ENCODE data around the gene PIANP. TPM values are rescaled to one million over a fixed set of nuclear protein-coding genes. Genes with fewer than 3 reads are reported as not detected.

Gene PIANP
- total RNA-seq, 2 experiments from 2014 or later, result not detected

DNA sequence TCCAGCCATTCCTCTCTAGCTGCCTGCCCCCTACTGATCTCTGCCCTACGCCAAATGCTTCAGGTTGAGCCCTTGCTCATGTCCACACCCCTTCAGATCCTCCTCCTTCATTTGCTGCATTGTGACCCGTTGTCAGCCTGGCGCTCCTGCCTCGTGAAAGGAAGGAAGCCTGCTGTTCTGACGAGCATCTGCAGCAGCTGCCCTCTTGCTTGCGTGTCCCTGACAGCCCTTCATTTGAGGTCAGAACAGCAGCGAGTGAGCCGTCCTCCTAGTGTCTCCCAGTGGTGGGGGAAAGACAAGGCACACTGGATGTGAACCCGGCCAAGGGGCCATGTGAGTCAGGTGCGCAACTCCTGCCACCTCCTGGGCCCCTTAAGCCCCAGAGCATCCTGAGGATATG, 3.0 kb upstream of the PIANP start:
- DNase-seq (peak; percentile 37), ATAC-seq (no peak)
- Mint-ChIP-seq H3K27me3 (ENCODE audit: low read depth) (peaks cover 51% of the 10 kb centered on the region), H3K36me3 (ENCODE audit: low read depth) (no peaks in the 10 kb centered on the region), H3K4me3 (no peak overlapping the region), H3K27ac (no peak overlapping the region), H3K4me1 (ENCODE audit: low read depth) (peaks cover 16% of the 10 kb centered on the region), H3K9me3 (ENCODE audit: insufficient read depth) (no peaks in the 10 kb centered on the region)
- ChIA-PET POLR2A (no interaction called here), CTCF (interaction anchor here (1.2 kb wide), 1 partner anchor 8 kb away, joined by 3 read pairs; no protein-coding TSS in a partner anchor)

DNA sequence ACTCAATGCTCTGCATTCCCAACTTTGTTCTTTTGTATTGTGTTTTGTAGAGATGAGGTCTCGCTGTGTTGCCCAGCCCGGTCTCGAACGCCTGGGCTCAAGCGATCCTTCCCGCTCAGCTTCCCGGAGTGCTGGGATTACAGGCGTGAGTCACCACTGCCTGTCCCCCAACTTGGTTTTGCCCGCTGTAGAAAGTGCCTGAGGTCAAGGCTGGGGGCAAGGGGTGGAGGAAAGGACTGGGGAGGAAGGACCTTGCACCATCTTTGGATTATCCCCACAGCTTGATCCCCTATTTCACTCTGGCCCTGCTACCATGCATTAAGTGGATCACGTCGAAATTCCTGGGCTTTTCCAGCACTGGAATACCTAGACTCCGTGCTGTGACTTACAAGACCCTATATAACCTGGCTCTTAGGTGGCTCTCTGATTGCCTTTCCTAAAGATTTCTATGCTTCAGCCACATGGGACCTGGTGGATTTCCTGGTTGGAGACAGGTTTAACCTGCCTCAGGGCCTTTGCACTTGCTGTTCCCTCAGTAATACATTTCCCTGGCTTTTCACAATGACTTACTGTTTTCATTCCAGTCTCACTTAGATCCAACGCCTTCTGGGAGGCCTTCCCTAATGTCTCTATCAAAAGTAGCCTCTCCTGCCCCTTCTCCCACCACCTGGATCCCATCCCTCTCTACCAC, 608 bp upstream of the PIANP start:
- Mint-ChIP-seq H3K27me3 (ENCODE audit: low read depth) (peaks cover 59% of the 10 kb centered on the region), H3K4me3 (peak overlapping the region; percentile 51), H3K9me3 (ENCODE audit: insufficient read depth) (no peaks in the 10 kb centered on the region), H3K27ac (no peak overlapping the region), H3K4me1 (ENCODE audit: low read depth) (peaks cover 18% of the 10 kb centered on the region), H3K36me3 (ENCODE audit: low read depth) (no peaks in the 10 kb centered on the region)
- ChIA-PET CTCF (no interaction called here), POLR2A (no interaction called here)
- DNase-seq (no peak), ATAC-seq (no peak)

DNA sequence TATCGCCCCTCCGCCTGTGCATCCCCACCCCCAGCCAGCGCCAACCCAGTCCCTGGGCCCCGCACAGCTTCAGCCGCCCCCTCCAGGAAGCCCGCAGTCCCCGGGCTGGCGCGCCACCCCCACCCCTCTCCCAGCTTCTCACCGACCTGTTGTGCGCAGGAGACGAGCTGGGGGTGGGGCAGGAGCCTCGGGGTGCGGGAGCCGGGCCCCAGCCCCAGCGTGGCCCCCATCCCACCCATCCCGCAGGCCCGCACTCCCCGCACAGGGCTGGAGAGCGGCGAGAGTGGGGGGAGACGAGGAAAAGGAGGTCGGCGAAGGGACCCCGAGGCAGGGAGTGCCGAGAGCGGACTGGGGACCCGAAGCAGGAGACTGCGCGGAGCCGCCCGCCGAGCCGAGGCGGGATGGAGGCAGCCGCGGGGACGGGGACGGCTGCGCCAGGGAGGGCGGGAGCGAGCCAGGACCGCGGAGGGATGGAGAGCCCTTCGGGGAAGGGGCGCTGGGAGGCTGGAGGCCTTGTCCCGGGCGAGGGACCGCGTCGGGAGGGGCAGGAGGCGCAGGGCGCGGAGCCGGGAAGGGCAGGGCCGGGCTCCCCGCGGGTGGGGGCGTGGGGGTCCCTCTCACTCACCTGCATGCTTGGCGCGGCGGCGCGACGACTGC, 498 bp downstream of the PIANP start:
- peaks cover 57% of the 10 kb centered on the region for H3K27me3 Mint-ChIP-seq (ENCODE audit: low read depth)
- H3K36me3 Mint-ChIP-seq (ENCODE audit: low read depth), result no peaks in the 10 kb centered on the region
- no peaks in the 10 kb centered on the region for H3K9me3 Mint-ChIP-seq (ENCODE audit: insufficient read depth)
- peak overlapping the region; percentile 32 for H3K4me3 Mint-ChIP-seq
- ChIA-PET CTCF (interaction anchor here (0.8 to 1.0 kb wide), 3 partner anchors 16 to 163 kb away, joined by 3 to 4 read pairs (median 3); no protein-coding TSS in a partner anchor), POLR2A (interaction anchor here (1.9 kb wide), 1 partner anchor 11 kb away, joined by 10 read pairs; the partner anchor contains the start of gene ZNF384)
- DNase-seq, result no peak
- H3K4me1 Mint-ChIP-seq (ENCODE audit: low read depth), result peaks cover 18% of the 10 kb centered on the region
- peak; percentile 44 for ATAC-seq
- H3K27ac Mint-ChIP-seq, result no peak overlapping the region

DNA sequence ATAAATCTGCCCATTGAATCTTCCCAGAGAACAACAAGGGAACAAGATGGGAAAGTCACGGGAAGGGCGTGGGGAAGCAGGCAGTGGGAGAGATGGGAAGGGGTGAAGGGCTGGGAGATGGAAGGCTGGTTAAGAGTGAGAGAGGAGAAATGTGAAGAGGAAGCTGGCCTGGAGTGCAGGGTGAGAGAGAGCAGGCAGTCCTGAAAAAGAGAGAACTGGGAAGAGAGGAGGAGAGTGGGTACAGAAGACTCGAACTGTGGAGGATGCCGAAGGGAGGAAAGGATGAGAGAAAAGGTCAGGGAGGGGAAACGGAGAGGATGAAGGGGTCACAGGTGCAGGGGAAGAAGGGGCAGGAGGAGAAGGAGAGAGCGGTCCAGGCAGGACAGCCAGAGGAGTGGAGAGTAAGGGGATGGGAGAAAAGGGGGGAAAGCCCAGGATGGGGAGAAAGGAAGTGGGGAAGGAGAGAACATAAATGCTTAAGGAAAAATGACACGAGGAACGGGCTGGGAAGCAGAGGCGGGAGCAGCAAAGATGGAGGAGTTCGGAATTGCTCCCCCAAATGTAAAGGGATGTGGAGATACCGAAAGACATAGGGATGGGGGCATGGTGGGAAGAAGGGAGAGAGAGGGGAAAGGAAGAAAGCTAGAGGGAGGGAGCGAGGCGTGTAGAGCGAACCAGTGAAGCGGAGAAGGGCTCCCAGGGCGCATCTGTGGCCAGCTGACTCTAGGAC, 1.2 kb downstream of the PIANP start:
- POLR2A ChIA-PET, result interaction anchor here (0.6 to 1.9 kb wide), 3 partner anchors 9 to 25 kb away, joined by 3 to 10 read pairs (median 3); partner anchors contain the start of genes COPS7A and ZNF384
- Mint-ChIP-seq H3K9me3 (ENCODE audit: insufficient read depth) (no peaks in the 10 kb centered on the region), H3K27ac (peak overlapping the region; percentile 35), H3K4me3 (peak overlapping the region; percentile 32), H3K27me3 (ENCODE audit: low read depth) (peaks cover 53% of the 10 kb centered on the region), H3K4me1 (ENCODE audit: low read depth) (peaks cover 20% of the 10 kb centered on the region), H3K36me3 (ENCODE audit: low read depth) (no peaks in the 10 kb centered on the region)
- CTCF ChIA-PET, result interaction anchor here (0.8 to 1.6 kb wide), 4 partner anchors 10 to 162 kb away, joined by 3 to 7 read pairs (median 4); partner anchors contain the start of gene ZNF384
- DNase-seq, result no peak
- no peak for ATAC-seq

DNA sequence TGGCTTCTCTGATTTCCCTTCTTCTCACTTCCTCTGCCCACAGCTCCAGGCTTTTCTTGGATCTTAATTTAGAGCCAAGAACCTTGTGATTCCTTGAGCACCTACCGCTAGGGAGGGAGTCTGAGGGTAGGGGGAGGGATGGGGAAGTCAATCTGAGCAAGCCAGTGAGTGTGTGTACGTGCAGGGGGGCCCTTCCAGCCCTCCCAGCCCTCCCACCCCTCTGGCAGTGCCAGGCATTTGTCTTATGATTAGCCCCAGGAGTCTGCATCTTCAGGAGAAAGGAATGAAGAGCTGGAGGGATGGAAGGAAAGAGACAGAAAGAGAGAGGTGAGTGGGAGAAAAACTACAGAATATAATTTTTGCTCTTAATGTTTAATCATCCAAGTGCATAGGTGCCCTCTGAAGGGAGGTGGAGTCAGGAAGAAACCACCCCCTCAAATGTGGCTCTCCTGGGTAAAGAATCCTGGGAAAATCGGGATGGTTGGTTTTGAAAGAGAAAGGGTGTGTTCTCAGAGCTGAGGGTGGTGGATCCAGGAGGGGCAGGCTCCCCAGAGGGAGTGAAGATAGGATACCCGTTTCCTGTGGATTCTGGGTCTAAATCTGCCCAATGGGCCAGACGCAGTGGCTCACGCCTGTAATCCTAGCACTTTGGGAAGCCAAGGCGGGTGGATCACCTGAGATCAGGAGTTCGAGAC, 2.1 kb downstream of the PIANP start:
- ATAC-seq (no peak), DNase-seq (no peak)
- CTCF ChIA-PET, result interaction anchor here (0.9 to 1.6 kb wide), 7 partner anchors 9 to 147 kb away, joined by 3 to 7 read pairs (median 5); partner anchors contain the start of genes MLF2, NOP2 and ZNF384
- Mint-ChIP-seq H3K27ac (no peak overlapping the region), H3K36me3 (ENCODE audit: low read depth) (no peaks in the 10 kb centered on the region), H3K27me3 (ENCODE audit: low read depth) (peaks cover 45% of the 10 kb centered on the region), H3K4me1 (ENCODE audit: low read depth) (peaks cover 22% of the 10 kb centered on the region), H3K4me3 (no peak overlapping the region), H3K9me3 (ENCODE audit: insufficient read depth) (no peaks in the 10 kb centered on the region)
- POLR2A ChIA-PET, result interaction anchor here (1.9 kb wide), 1 partner anchor 9 kb away, joined by 10 read pairs; the partner anchor contains the start of gene ZNF384

DNA sequence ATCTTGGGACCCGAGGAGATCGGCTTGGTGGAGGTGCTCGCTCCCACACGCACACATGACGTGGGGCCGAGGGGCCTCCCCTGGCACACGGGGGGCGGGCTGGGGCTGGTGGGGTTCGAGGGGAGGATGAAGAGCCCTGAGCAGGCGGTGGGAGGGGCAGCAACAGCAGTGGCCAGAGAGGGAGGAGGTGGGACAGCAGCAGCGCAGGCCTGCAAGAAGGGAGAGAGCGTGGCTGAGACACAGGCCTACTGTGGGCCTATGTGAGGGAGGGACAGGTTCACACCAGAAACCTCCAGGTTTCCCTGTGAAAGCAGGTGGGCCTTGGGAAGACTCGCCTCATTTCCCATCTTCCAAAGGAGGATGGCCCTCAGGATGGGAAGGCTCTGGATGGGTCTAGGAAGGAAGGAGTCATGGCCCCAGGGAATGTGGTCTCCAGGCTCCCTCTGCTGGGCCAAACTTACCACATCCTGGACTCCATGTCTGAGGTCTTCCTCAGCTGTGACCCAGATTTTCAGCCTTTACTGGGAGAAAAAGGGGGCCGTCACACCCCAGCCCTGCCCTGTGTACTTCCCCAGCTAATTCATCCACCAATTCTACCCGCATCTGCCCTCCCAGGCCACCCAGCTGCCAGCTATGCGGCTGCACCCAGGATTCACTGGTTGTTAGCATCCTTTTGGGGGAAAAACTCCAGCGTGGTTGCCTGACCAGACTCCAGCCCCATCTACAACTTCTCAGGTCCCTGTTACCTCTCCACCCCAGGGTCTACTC, 2.8 kb downstream of the PIANP start:
- Mint-ChIP-seq H3K27ac (no peak overlapping the region), H3K4me1 (ENCODE audit: low read depth) (peaks cover 23% of the 10 kb centered on the region), H3K4me3 (no peak overlapping the region), H3K36me3 (ENCODE audit: low read depth) (no peaks in the 10 kb centered on the region), H3K9me3 (ENCODE audit: insufficient read depth) (no peaks in the 10 kb centered on the region), H3K27me3 (ENCODE audit: low read depth) (peaks cover 40% of the 10 kb centered on the region)
- peak; percentile 40 for ATAC-seq
- ChIA-PET POLR2A (interaction anchor here (1.9 kb wide), 1 partner anchor 9 kb away, joined by 10 read pairs; the partner anchor contains the start of gene ZNF384), CTCF (interaction anchor here (0.9 to 1.6 kb wide), 7 partner anchors 8 to 146 kb away, joined by 3 to 7 read pairs (median 5); partner anchors contain the start of genes MLF2, NOP2 and ZNF384)
- DNase-seq, result peak; percentile 41

DNA sequence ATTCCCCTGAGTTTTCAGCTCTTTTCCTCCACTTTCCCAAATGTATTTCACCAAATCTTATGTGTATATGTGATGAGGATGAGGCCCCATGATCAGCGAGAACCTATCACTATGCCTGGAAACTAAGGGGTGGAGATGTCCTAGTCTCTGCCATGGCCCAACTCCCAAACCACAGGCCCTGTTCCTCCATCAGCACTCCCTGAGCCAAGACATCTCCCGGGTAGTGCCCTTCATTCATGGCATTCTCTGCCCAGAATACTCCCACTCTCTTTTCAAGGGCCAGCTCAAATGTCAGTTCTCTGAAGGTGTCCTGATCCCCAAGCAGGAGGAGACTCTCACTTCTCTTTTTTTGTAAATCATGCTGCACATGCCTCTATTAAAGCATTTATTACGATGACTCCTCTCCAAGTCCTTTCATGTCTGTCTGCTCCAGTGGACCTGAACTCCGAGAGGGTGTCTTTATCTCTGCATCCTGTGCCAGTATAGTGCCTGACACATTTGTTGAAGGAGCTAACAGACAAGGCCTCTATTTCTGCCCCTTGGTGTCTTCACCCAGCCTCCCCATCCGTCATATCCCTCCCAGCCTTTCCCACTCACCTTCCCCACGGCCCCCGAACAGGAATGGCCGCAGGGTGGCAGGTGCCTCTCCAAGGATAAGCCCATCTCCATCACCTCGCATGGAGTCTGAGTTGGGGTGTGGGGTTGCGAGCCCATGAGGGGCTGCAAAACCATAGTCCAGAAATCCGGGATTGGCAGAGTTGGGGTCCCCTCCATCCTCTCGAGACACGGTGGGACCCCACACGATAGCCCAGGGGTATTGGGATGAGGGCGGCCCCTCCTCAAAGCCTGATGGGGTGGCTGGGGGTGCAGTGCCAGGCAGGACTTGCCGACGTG, 3.7 kb downstream of the PIANP start:
- no peak overlapping the region for H3K27ac Mint-ChIP-seq
- H3K4me1 Mint-ChIP-seq (ENCODE audit: low read depth), result peaks cover 23% of the 10 kb centered on the region
- peaks cover 31% of the 10 kb centered on the region for H3K27me3 Mint-ChIP-seq (ENCODE audit: low read depth)
- no peaks in the 10 kb centered on the region for H3K9me3 Mint-ChIP-seq (ENCODE audit: insufficient read depth)
- ATAC-seq, result no peak
- DNase-seq, result no peak
- CTCF ChIA-PET, result interaction anchor here (1.1 to 1.6 kb wide), 2 partner anchors 129 to 145 kb away, joined by 3 to 6 read pairs; partner anchors contain the start of gene NOP2
- no peaks in the 10 kb centered on the region for H3K36me3 Mint-ChIP-seq (ENCODE audit: low read depth)
- no peak overlapping the region for H3K4me3 Mint-ChIP-seq
- POLR2A ChIA-PET, result interaction anchor here (2.0 kb wide), 1 partner anchor 27 kb away, joined by 9 read pairs; the partner anchor contains the start of gene COPS7A

DNA sequence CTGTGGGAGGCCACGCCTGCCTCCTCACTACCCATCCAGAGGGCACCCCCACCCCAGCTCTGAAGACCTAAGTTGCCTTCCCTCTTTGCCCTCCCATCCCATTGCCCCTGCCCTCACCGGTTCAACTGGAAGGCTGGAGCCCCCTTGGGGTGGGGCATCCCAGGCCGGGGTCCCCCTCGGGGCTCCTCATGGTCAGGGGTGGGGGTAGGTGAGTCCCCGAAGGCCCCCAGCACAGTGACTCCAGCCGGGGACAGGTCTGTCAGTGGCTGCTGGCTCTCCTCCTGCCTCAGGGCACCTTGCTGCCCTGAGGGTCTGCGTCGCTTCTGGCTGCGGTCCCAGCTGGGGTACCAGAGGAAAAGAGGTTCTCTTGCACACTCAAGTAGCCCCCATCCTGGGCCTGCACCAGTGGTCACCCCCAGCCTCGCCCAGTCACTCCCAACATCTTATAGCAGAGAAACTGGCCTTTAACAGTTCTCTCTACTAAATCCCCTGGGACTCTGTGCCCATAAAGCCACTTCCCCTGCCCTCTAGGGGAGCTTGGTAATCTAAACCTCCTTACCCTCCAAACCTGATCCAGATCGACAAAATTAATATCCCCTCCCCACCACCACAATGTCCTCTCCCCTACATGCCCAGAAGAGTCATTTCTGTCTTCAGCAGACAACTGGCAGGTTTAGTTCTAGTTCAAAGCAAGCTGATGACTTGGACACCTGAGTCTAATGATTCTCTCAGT, 5.1 kb downstream of the PIANP start:
- ChIA-PET POLR2A (interaction anchor here (0.8 to 2.0 kb wide), 3 partner anchors 28 to 57 kb away, joined by 3 to 9 read pairs (median 3); partner anchors contain the start of genes COPS7A and MLF2), CTCF (interaction anchor here (0.5 to 1.5 kb wide), 2 partner anchors 9 to 28 kb away, joined by 3 to 5 read pairs; partner anchors contain the start of gene COPS7A)
- DNase-seq (no peak), ATAC-seq (no peak)
- H3K9me3 Mint-ChIP-seq (ENCODE audit: insufficient read depth), result no peaks in the 10 kb centered on the region
- H3K4me3 Mint-ChIP-seq, result no peak overlapping the region
- no peak overlapping the region for H3K27ac Mint-ChIP-seq
- H3K27me3 Mint-ChIP-seq (ENCODE audit: low read depth), result peaks cover 19% of the 10 kb centered on the region
- peaks cover 23% of the 10 kb centered on the region for H3K4me1 Mint-ChIP-seq (ENCODE audit: low read depth)
- no peaks in the 10 kb centered on the region for H3K36me3 Mint-ChIP-seq (ENCODE audit: low read depth)

DNA sequence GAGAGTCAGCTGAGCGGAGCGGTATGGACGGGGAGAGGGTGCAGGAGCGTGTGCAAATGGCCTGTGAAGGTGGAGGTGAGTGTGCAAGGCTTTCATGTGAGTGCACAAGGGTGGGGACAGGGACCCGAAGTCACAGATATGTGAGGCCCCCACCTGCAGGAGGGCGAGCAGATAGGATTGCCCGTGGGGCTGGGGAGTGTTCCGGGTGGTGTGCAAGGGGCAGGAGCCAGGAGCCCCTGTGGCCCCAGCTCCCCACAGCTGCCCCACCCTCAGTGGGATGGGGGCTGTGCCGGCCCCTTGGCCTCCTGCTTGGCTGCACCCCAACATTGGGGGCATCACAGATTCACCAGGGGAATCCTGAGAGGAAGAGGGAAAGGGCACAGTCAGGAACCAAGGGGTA, 5.9 kb downstream of the PIANP start:
- CTCF ChIA-PET, result interaction anchor here (1.5 kb wide), 1 partner anchor 29 kb away, joined by 5 read pairs; the partner anchor contains the start of gene COPS7A
- no peaks in the 10 kb centered on the region for H3K36me3 Mint-ChIP-seq (ENCODE audit: low read depth)
- H3K9me3 Mint-ChIP-seq (ENCODE audit: insufficient read depth), result no peaks in the 10 kb centered on the region
- DNase-seq, result no peak
- POLR2A ChIA-PET, result interaction anchor here (0.8 to 2.0 kb wide), 2 partner anchors 29 to 44 kb away, joined by 3 to 9 read pairs; partner anchors contain the start of gene COPS7A
- no peak overlapping the region for H3K27ac Mint-ChIP-seq
- ATAC-seq, result no peak
- peaks cover 17% of the 10 kb centered on the region for H3K27me3 Mint-ChIP-seq (ENCODE audit: low read depth)
- H3K4me3 Mint-ChIP-seq, result no peak overlapping the region
- H3K4me1 Mint-ChIP-seq (ENCODE audit: low read depth), result peaks cover 29% of the 10 kb centered on the region

All from activated CD8-positive, alpha-beta T cell treated with anti-CD3 and anti-CD28 coated beads, Interleukin-2, amount 10 ng/mL, durations not matched to agents 7 days and 5 days (primary cell).